KOPT-K1 (cell line): ENCODE measurements around the gene EID2.

ENCODE experiments used
- H3K27ac ChIP-seq: fragments of 200-600 bp; sonication (generic); 2 replicates; pipeline ENCODE4 v1.5.1; 2016; ENCODE audit warnings: antibody characterized with exemption, mild to moderate bottlenecking, low read depth, low read length; ENCODE audit not compliant: poor library complexity, severe bottlenecking
- H3K36me3 ChIP-seq: fragments of 200-600 bp; sonication (generic); 2 replicates; pipeline ENCODE4 v1.5.1; 2017; ENCODE audit warnings: antibody characterized with exemption, mild to moderate bottlenecking, low read length, moderate library complexity; ENCODE audit not compliant: insufficient read depth
- H3K9me3 ChIP-seq: fragments of 200-600 bp; sonication (generic); 2 replicates; pipeline ENCODE4 v1.5.1; 2017; ENCODE audit warnings: antibody characterized with exemption, low read length, mild to moderate bottlenecking; ENCODE audit not compliant: insufficient read depth, poor library complexity, severe bottlenecking

EID2 gene, protein sequence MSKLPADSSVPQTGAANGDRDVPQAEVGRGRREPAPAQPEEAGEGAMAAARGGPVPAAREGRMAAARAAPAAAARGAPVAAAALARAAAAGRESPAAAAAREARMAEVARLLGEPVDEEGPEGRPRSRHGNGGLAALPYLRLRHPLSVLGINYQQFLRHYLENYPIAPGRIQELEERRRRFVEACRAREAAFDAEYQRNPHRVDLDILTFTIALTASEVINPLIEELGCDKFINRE

DNA sequence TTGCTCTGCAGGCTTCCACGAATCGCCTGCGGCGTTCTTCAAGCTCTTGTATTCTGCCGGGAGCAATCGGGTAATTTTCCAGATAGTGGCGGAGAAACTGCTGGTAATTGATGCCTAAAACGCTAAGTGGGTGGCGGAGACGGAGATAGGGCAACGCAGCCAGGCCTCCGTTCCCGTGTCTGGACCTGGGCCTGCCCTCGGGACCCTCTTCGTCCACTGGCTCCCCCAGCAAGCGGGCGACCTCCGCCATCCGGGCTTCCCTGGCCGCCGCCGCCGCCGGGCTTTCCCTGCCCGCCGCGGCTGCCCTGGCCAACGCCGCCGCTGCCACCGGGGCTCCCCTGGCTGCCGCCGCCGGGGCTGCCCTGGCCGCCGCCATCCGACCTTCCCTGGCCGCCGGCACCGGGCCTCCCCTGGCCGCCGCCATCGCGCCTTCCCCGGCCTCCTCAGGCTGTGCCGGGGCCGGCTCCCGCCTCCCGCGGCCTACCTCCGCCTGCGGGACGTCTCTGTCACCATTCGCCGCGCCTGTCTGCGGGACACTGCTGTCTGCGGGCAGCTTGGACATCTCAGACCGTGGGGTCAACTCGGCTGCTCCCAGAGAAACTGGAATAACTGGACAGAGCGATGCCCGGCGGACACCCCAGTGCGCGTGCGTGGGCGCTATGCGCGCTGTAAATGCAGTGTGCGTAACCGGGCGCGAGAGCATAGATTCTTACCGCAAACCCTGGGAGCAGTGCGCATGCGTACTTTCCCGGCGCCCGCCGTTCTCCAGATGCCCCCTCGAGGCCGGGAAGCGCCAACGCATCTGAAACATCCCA lies at the start of gene EID2:
EID2 (minus strand) TSS at position 644 of the 815 bp plus-strand sequence; CDS start at position 562, 82 bp downstream.
- Histone ChIP-seq H3K9me3 (no peaks in the 10 kb centered on the region), H3K27ac (peak within 1 kb of the TSS; percentile 89), H3K36me3 (no peaks in the 10 kb centered on the region; the same call in 1 of the 2 replicates)

- Histone ChIP-seq H3K9me3 (no peaks in the 10 kb centered on the region), H3K27ac (no peak overlapping the region), H3K36me3 (no peaks in the 10 kb centered on the region)
Measured at GRCh38 chr19:39588066-39588465, 48.1 kb upstream of the EID2 start.

DNA sequence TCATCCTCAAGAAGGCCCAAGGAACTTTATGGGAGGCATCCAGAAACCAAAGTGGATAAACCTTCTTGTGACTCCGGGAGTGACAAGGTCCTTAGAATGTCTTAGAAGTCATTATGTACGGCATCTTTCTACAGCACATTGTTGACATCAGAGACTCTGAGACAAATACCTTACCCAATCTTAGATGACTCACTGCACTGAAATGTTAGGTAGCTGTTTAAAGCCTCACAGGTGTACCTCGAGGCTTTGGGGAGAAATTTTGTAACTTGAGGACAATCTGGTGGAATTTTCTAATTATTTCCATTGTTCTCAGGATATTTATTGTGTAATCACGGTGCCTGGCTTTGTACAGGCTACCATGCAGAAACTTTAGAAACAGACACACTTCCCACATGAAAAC lies 47.5 kb upstream of the EID2 start:
- no peaks in the 10 kb centered on the region for H3K36me3 ChIP-seq
- H3K9me3 ChIP-seq, result no peaks in the 10 kb centered on the region
- no peak overlapping the region for H3K27ac ChIP-seq

DNA sequence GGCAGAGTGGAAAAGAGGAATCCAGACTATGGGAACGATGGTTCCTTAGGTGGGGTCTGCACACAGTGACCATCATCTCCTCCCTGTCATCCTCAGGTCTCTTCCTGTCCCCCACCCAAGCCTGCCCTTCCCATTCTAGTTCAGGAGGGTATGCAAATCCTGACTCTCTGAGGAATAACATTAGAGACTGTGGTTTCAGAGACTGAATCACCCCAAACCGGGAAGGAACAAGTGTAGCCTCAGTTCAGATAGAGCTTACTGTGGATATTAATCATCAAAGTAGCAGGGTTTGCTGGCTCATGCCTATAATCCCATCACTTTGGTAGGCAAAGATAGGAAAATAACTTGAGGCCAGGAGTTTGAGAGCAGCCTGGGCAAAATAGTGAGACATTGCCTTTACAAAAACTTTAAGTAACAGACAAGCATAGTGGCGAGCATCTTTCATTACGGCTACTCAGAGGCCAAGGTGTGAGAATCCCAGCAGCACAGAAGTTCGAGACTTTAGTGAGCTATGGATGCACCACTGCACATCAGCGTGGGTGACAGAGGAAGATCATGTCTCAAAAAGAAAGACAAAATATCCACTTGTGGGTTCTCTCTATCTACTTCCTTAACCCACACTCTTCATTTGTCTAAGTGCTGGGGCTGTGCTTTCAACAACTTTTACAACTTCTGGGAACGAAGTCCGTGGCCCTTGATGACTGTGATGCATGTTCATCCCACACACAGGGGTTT lies 43.1 kb upstream of the EID2 start:
- Histone ChIP-seq H3K9me3 (no peaks in the 10 kb centered on the region), H3K27ac (no peak overlapping the region), H3K36me3 (no peaks in the 10 kb centered on the region)

DNA sequence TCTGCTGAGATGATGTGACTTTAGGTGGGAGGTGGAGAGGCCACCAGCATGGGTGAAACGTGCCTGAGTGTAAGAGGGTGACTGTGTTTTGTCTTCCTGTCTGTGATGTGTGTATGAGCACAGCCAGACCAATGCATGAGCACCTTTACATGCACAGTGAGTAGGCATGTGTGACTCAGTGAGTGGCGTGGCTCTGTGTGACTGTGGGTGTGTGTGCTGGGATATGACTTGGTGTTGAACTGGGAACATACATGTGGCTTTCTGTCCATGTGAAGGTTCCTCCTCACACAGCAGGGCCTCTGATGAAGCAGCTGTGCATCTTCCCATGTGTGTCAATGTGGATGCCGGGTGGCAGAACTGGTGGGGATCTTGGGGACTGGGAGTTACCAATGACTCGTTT lies 42.5 kb upstream of the EID2 start:
- Histone ChIP-seq H3K9me3 (no peaks in the 10 kb centered on the region), H3K36me3 (no peaks in the 10 kb centered on the region), H3K27ac (no peak overlapping the region)

DNA sequence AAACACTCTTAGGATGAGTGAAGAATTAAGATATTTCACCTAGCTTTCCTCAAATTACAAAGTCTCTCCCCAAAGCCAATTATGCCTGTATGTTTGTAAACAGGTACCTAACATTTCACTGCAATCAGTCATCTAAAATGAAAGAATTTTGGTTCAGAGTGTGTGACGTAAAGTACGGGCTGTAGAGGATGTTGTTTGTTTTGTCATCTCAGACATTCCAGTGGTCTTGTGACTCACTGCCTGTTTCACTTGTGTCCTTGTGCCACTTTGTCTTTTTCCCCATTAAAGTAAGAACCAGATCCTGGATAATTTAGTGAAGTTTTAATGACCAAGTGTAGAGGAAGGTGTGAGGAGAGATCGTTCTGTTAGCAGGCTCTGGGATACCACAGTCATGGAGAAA lies 28.6 kb upstream of the EID2 start:
- Histone ChIP-seq H3K9me3 (no peaks in the 10 kb centered on the region), H3K27ac (no peak overlapping the region), H3K36me3 (no peaks in the 10 kb centered on the region)

DNA sequence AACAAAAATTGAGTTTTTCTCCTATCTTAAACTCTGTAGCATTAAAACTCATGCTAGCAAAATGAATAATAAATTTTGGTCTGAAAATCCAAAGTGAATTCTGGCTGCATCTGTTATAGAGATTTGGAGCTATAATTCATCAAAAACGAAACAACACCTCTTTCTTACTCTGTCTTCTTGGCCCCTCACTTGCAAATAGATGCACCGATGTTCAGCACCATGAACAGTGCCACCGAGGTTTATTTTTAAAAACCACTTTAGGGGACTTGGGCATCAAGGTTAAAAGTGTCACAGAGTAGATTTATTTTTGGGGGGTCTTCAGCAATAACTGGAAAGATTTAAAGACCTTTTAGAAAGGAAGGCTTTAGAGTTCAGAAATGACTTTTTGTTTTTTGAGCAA lies 26.1 kb upstream of the EID2 start:
- H3K9me3 ChIP-seq, result no peaks in the 10 kb centered on the region
- H3K27ac ChIP-seq, result no peak overlapping the region
- no peaks in the 10 kb centered on the region for H3K36me3 ChIP-seq

- Histone ChIP-seq H3K9me3 (no peaks in the 10 kb centered on the region), H3K27ac (no peak overlapping the region), H3K36me3 (no peaks in the 10 kb centered on the region)
Measured at GRCh38 chr19:39563408-39563807, 23.4 kb upstream of the EID2 start.

DNA sequence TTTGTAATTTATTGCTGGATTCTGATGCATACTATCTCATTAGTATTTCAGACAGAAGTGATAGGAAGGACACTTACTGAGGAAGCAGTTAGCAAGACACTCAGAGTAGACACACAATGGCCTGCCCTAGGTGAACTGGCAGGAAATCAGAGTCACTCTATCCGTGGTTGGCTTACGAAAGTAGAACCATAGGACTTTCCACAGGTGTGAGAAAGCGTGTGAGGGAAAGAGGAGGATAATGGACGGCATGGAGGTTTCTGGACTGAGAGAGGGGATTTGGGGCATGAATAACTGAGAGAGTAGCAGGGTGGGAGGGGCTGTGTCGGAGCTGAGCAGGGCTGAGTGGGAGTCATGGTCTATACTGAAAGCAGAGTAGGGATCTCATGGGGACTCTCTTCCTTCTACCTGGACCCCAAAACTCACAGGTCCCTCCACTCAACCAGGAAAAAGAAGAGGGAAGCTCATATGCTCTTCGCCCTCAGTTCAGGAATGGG lies 18.7 kb upstream of the EID2 start:
- Histone ChIP-seq H3K36me3 (no peaks in the 10 kb centered on the region), H3K9me3 (no peaks in the 10 kb centered on the region), H3K27ac (no peak overlapping the region)

- Histone ChIP-seq H3K27ac (peak overlapping the region; percentile 29), H3K36me3 (no peaks in the 10 kb centered on the region), H3K9me3 (no peaks in the 10 kb centered on the region)
Measured at GRCh38 chr19:39557811-39558623, 18.1 kb upstream of the EID2 start.

DNA sequence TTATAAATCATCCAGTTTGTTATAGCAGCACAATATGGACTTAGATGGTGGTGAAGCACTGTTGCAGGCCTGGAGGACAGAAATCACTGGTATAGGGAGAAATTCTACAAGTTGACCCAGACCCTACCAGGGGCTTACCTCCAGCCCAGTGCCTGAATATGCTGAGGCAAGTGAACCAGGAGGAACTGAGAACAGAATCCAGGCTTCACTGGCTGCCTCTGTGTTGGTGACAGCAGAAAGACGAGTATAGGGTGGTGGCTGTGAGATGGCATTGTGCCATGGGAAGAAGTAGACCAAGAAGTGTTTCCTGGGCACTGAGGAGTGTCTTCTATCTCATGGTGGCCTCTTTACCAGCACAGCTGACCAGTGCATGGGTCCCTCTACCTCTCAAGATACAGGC lies 15.9 kb upstream of the EID2 start:
- Histone ChIP-seq H3K36me3 (no peaks in the 10 kb centered on the region), H3K9me3 (no peaks in the 10 kb centered on the region), H3K27ac (no peak overlapping the region)

DNA sequence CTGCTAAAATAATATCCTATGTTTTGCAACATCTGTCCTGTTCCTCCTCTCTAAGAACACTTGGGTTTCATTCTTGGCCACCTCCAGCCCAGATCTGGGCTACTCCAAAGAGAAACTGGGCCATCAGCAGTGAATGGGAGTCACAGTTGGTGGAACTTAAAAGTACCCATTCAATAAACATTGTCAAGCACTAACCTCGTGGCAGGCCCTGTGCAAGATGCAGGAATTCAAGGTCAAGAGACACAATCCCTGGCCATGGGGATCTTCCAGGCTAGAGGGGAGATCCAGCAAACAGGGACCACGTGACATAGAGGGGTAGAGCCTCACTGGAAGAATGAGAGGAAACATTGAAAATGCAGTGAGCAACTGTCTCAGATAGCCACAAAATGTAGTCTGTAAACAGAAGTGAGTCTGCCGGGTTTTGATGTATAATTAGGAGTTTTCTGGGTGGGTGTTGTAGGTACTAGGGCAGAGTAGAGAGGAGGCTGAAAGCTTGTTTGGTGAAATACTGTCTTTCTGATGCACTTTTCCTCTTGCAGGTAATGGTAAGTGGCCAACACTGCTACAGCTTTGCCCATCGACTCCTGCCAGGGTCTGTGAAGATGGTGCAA lies 14.8 kb upstream of the EID2 start:
- H3K27ac ChIP-seq, result no peak overlapping the region
- no peaks in the 10 kb centered on the region for H3K9me3 ChIP-seq
- no peaks in the 10 kb centered on the region for H3K36me3 ChIP-seq

- no peaks in the 10 kb centered on the region for H3K36me3 ChIP-seq
- no peak overlapping the region for H3K27ac ChIP-seq
- H3K9me3 ChIP-seq, result no peaks in the 10 kb centered on the region
Measured at GRCh38 chr19:39553082-39553652, 13.2 kb upstream of the EID2 start.

- Histone ChIP-seq H3K9me3 (no peaks in the 10 kb centered on the region), H3K27ac (no peak overlapping the region), H3K36me3 (no peaks in the 10 kb centered on the region)
Measured at GRCh38 chr19:39550197-39550596, 10.2 kb upstream of the EID2 start.
